Hindlimb muscle (tissue), 1 donor: Measurements from ENCODE around the gene ACTR6. TPM values are rescaled to one million over a fixed set of nuclear protein-coding genes. Genes with fewer than 3 reads are reported as not detected.
A peak's percentile ranks its signal among the peaks of the same experiment; 100 is the strongest.

Experiments
- DNase-seq: peaks from one replicate; pipeline ENCODE4 v3.0.0-alpha.2; 2013
- polyA plus RNA-seq: library from polyadenylated mRNA; unstranded; fragments of 120-200 nt; gene quantifications from one replicate; pipeline ENCODE4 v1.2.1, GENCODE V29; 2013; ENCODE audit not compliant: insufficient read length

The ACTR6 gene
- polyA plus RNA-seq, 1 donor, result 20.0 TPM

GRCh38 chr12:100267603-100268281 lies 67.1 kb downstream of the ACTR6 start:
- peak; percentile 17 for DNase-seq

- peak; percentile 4 for DNase-seq
Observed at GRCh38 chr12:100268835-100269564, 68.4 kb downstream of the ACTR6 start.

- no peak for DNase-seq
Observed at GRCh38 chr12:100273782-100274181, 73.2 kb downstream of the ACTR6 start.

Other genes starting within 250 kb of the ACTR6 start
- gene ANKS1B, start 215.9 kb upstream of the ACTR6 start, polyA plus RNA-seq, result 2.2 TPM
- 16.9 TPM for gene BLTP3B, start 57.9 kb upstream of the ACTR6 start, polyA plus RNA-seq
- 2.3 TPM for gene DEPDC4, start 66.3 kb downstream of the ACTR6 start, polyA plus RNA-seq
- 27.3 TPM for gene SCYL2, start 66.4 kb downstream of the ACTR6 start, polyA plus RNA-seq
- gene SLC17A8, start 156.3 kb downstream of the ACTR6 start, polyA plus RNA-seq, result 0.19 TPM